Measurements from ENCODE around the gene MAP1LC3B.
"Not testable (repeated sequence)": the region's sequence is repeated elsewhere in the genome, so short reads cannot be mapped to it uniquely, and the experiment has no call there.

The MAP1LC3B gene

GRCh38 chr16:87380881-87381280, 11.3 kb upstream of the MAP1LC3B start:
- no peak for DNase-seq (ENCODE audit: low read depth)

DNA sequence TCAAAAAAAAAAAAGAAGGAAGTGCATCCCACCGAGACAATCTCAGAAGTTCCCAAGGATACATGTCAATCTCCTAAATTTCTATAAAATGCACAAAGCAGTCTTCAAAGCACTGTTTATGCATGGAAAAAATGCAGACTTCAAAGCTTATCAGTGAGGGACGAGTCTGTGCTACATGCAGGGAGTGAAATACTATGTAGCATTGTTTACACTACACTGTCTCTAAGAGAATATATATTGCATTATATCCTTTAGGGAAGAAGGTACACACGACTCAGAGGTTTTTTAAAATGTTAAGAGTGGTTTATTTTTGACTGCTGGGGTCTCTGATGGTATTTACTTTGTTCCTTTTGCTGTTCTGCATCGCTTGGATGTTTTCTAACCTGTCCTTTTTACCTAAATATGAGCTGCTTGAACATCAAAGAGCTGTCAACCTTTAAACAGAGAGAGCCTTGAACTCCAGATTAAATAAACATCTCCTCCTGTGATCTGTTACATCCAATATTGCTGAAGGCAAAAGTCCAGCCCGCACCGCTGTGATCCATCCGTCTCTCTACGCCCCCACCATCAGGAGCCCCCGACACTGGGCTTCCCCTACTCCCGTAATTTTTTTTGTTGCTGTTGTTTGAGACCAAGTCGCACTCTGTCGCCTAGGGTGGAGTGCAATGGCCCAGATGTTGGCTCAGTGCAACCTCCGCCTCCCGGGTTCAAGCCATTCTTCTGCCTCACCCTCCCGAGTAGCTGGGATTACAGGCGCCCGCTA, 9.9 kb upstream of the MAP1LC3B start:
- DNase-seq (ENCODE audit: low read depth): no peak

DNA sequence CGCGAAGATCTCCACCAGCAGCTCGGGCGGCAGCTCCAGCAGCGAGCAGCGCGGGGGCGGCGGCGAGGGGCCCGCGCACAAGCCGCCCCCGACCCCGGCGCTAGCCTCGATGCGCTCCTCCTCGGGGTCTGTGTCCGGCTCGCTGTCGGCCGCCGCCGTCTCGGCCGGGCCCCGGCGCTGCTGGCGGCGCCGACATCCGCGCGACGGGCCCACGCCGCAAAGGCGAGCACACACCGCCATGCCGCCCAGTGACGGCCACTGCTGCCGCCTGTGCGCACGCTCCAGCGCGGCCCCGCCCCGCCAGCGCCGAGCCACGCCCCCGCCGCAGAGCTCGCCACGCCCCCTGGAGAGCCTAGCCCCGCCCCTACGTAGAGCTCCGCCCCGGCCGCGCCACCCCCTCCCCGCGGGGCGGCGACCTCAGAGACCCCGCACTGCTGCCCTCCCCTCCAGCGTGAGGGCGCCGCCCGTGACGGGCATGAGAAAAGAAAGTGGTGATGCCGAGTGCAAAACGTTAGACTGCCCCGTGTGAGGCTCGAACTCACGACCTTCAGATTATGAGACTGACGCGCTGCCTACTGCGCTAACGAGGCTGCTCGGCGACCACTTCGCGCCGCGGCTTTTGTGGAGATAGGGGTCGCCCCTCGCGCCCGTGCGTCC, 8.5 kb upstream of the MAP1LC3B start, which contains the start of gene FBXO31:
Gene FBXO31, minus strand, starts transcription at position 272 of the 657 bp plus-strand sequence. Its CDS starts 32 bp downstream, at position 240.
- DNase-seq (ENCODE audit: low read depth): peak; percentile 68

DNA sequence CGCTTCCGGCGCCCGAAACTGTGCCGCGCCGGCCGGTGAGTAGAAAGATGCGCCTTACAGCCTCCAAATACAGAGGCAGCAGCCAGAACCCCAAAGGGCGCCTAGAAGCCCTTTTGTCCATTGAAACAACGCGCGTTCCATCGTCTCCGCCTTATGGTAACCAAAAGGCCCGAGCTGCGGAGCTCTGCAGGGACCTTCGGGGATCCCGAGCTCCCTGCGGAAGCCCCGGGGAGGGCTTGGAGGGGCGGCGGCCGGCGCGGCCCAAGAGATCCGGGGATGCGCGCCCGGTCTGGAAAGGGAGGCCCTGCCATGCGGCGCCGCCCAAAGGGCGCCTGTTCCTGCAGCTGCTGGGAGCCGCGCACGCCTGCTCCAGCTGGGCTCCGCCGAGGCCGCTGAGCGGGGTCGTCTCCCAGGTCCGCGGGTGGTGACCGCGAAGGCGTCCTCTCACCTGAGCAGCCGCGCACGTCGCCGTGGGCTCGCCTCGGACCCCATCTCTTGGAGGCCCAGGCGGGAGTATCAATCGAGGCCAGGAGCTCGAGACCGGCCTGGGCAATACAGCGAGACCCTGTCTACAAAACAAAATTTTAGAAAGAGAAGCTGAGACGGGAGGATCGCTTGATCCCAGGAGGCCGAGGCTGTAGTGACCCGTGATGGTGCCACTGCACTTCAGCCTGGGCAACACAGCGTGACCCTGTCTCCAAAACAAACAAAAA, 7.8 kb upstream of the MAP1LC3B start:
- no peak for DNase-seq (ENCODE audit: low read depth)

DNA sequence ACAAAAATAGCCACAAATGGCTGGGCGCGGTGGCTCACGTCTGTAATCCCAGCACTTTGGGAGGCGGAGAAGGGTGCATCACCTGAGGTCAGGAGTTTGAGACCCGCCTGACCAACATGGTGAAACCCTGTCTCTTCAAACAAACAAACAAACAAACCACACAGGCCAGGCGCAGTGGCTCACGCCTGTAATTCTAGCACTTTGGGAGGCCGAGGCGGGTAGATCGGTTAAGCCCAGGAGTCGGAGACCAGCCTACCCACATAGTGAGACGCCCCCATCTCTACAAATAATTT, 7.3 kb upstream of the MAP1LC3B start:
- DNase-seq (ENCODE audit: low read depth): not testable (repeated sequence)

- DNase-seq (ENCODE audit: low read depth): peak; percentile 99
Observed at GRCh38 chr16:87387942-87388817, 4.0 kb upstream of the MAP1LC3B start.

DNA sequence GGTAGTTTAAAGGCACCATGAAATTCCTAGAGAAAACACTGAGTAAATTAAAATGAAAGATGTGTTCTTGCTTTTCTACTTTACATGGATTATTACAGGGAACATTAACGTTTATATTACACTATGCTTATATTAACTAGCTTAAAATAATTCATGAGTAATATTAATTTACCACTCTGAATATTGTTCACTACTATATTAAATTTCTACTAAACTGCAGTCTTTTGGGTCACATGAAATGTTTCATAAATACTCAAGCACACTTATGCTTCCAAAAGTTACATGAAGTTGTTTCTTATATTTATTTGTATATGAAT, 3.4 kb upstream of the MAP1LC3B start:
- DNase-seq (ENCODE audit: low read depth): no peak

GRCh38 chr16:87389245-87389644, 2.9 kb upstream of the MAP1LC3B start:
- no peak for DNase-seq (ENCODE audit: low read depth)

DNA sequence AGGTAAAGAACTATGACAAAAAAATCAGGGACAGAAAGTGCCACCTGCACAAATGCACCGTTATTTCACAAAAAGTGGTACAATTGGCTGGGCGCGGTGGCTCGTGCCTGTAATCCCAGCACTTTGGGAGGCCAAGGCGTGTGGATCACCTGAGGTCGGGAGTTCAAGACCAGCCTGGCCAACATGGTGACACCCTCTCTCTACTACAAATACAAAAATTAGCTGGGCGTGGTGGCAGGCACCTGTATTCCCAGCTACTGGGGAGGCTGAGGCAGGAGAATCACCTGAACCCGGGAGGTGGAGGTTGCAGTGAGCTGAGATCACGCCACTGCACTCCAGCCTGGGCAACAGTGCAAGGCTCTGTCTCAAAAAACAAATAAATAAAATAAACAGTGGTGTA, 2.2 kb upstream of the MAP1LC3B start:
- DNase-seq (ENCODE audit: low read depth): not testable (repeated sequence)

DNA sequence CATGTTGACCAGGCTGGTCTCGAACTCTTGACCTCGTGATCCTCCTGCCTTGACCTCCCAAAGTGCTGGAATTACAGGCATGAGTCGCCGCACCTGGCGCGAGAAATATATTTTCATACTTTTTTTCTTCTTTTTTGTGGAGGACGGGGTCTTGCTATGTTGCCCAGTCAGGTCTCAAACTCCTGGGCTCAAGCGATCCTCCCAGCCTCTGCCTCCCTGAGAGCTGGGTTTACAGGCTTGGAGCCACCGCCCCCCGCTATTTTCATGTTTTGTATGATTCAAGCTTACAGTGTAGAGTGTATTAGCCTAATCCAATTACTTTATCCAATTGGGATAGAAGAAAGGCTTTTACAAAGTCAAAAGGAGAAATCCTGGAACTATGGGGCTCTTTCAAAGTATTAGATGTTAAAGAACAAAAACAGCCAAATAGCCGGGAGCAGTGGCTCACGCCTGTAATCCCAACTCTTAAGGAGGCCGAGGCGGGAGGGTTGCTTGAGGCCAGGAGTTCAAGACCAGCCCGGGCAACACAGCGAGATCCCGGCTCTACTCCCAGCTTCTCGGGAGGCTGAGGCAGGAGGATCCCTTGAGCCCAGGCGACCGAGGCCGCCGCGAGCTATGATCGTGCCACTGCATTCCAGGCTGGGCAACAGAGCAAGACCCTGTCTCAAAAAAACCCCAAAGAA, 1.4 kb upstream of the MAP1LC3B start:
- DNase-seq (ENCODE audit: low read depth): no peak

- DNase-seq (ENCODE audit: low read depth): no peak
Observed at GRCh38 chr16:87391324-87391949, 699 bp upstream of the MAP1LC3B start.

DNA sequence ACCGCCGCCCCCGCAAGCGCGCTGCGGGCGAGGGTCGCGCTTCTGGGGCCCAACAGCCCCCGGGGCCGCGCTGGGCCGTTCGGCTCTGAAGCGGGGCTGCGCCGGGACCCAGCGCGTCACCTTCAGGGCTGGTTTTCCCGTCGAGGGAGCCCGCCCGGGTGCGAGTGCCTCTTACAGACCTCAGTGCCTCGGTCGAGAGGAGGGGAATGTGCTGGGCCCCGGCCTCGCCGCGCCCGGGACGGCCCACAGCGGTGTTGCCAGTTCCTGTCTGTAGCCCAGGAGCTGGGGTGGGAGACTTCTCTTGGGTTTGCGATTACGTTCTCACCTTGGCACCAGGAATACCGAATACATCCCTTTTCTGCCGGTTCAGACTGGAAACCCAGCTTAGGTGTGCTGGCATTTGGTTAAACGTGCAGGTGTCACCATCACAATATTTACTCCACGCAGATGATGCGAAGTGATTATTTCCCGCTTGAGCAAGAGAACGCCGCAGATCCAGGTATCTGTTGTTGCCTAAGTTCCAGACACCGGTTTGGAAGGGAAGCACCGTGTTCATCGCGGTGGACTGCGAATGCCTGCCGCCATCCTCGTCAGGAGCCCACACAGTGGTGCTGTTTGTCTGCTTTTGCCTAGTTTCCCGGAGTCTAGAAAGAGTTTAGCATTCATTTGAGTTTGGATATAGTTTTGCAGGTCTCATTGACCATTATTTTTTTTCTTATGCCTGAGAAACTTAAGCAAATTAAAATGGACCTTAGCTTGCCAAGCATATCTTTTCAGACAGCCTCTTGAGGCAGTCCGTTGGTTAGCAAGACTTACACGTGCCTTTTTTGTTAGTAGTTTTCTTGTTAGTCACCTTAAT, 914 bp downstream of the MAP1LC3B start:
- DNase-seq (ENCODE audit: low read depth): no peak

DNA sequence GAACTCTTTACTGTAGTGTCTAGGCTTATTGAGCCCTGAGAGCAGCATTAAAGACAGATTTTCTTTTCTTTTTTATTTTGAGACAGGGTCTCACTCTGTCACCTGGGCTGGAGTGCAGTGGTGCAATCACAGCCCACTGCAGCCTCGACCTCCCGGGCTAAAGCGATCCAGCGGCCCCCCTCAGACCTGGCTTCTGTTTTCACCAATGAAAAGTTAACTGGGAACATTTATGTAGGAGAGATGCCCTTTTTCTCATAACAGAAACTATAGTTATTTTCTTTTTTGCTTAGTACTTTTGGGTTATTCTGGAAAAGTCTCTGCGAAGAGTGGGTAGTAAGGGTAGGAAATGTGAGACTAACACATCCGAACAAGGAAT, 1.5 kb downstream of the MAP1LC3B start:
- DNase-seq (ENCODE audit: low read depth): no peak

- no peak for DNase-seq (ENCODE audit: low read depth)
Observed at GRCh38 chr16:87395181-87395842, 3.2 kb downstream of the MAP1LC3B start.

GRCh38 chr16:87404764-87405625, 12.9 kb downstream of the MAP1LC3B start:
- DNase-seq (ENCODE audit: low read depth): no peak

- no peak for DNase-seq (ENCODE audit: low read depth)
Observed at GRCh38 chr16:87406495-87407088, 14.5 kb downstream of the MAP1LC3B start.

DNA sequence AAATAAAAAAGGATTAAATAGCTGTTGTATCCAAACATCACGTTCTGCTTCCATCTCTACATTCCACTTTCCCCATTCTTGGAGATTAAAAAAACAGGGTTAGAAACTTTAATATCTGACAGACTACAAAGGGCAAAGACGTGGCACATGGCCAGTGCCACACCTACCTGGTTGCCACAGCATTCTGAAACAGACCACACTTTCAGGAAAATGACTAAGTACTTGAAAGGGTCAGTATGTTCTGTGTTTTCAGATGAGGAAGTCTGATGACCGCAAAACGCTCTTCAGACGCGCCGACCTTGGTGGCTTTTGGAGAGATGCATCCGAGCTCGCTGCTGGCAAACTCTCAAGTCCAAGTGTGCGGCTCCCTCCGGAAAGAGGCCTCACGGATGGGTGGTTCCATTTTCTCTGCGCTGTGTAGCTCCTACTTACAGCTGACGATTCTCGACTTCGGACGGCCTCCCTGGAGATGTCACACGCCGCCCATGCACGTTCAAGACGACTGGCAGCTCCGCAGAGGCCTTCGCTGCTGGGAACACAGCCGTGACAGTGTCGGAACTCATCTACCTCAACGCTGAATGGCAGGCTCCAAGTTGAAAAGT, 15.5 kb downstream of the MAP1LC3B start:
- peak; percentile 25 for DNase-seq (ENCODE audit: low read depth)

- DNase-seq (ENCODE audit: low read depth): no peak
Observed at GRCh38 chr16:87409153-87409552, 17.0 kb downstream of the MAP1LC3B start.
